ENCODE measurements around the gene LIN37.
"Not testable (repeated sequence)": the region's sequence is repeated elsewhere in the genome, so short reads cannot be mapped to it uniquely, and the experiment has no call there.

The LIN37 gene

DNA sequence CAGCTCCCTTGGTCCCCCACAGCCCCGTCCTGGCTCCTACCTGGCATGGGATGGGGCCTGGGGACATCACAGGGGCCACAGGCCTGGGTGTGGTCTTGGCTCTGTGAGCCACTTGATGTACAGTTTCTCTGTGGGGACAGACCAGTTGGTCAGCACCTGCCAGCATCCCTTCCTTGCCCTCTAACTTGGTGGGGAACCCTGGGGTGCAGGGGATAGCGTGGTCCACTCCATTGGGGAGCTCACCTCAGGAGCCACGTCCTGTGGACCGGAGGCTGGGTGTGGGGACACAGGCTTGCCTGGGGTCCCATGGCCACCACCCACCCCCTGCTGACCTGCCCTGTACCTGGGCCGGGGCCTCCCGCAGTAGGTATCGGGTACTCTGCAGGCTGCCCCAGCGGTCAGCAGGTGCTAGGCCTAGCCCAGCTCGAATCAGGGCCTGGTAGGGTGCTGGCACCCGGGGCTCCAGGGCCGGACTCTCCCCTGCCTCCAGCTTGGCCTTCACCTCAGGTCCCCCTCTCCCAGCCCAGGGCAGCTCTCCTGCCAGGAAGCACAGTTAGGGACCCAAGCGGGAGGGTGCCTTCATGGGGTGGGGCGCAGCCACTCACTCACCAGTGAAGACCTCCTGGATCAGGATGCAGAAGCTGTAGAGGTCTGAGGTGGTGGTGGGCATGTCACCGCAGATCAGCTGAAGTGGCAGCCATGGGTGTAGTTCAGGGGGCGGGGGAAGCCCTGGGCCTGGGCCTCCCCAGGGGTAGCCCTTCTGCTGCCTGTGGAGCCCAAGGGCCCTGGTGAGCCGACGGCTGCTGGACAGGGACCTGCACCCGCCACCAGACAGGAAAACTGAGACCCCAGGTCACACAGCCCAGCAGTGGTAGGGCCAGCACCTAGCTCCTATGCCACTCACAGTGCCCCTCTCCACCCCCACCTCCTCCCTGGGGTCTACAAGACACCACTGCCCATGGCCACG lies 41.9 kb downstream of the LIN37 start:
- no peak for DNase-seq (ENCODE audit: low read depth)

GRCh38 chr19:35790981-35791813 lies 42.8 kb downstream of the LIN37 start:
- no peak for DNase-seq (ENCODE audit: low read depth)

- no peak for DNase-seq (ENCODE audit: low read depth)
These were observed 43.5 kb downstream of the LIN37 start for GRCh38 chr19:35791814-35792279.

- DNase-seq (ENCODE audit: low read depth) = no peak
These were observed 43.9 kb downstream of the LIN37 start for GRCh38 chr19:35792312-35792711.

GRCh38 chr19:35792888-35793287 lies 44.5 kb downstream of the LIN37 start:
- DNase-seq (ENCODE audit: low read depth) = no peak

- no peak for DNase-seq (ENCODE audit: low read depth)
These were observed 45.2 kb downstream of the LIN37 start for GRCh38 chr19:35793381-35794165.

- DNase-seq (ENCODE audit: low read depth) = not testable (repeated sequence)
These were observed 47.2 kb downstream of the LIN37 start for GRCh38 chr19:35795564-35795963.

GRCh38 chr19:35796645-35797542 lies 48.5 kb downstream of the LIN37 start:
- DNase-seq (ENCODE audit: low read depth) = no peak

DNA sequence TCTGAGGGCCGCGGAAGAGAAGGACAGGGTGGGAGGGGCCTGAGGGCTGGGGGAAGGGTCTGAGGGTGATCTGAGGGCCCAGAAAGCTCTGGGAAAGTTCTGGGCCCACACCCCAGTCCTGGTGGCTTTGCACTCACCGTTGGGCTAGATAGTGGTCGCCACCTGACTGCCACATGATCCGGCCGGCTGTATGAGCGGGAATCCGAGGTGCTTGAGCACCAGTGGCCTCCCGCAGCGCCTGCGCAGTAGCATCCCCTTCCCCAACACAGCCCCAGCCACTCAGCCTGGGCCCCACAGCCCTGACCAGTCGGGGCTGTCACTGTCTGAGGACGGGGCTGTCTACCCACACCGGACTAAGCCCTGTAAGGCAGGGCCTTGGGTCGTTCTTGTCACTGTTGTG lies 49.3 kb downstream of the LIN37 start:
- DNase-seq (ENCODE audit: low read depth) = no peak

GRCh38 chr19:35801828-35802227 lies 53.5 kb downstream of the LIN37 start:
- DNase-seq (ENCODE audit: low read depth) = no peak
